Activated CD4-positive, alpha-beta T cell treated with anti-CD3 and anti-CD28 coated beads, Interleukin-2, amount 50 U/mL, for 16 hours (primary cell): ENCODE results near the gene D2HGDH.
"Not testable (repeated sequence)": the region's sequence is repeated elsewhere in the genome, so short reads cannot be mapped to it uniquely, and the experiment has no call there.

Experiments
- DNase-seq: peaks from one replicate; pipeline ENCODE4 v3.0.0-alpha.2; 2020

The D2HGDH gene

GRCh38 chr2:241771286-241772062 lies 37.0 kb downstream of the D2HGDH start:
- no peak for DNase-seq

DNA sequence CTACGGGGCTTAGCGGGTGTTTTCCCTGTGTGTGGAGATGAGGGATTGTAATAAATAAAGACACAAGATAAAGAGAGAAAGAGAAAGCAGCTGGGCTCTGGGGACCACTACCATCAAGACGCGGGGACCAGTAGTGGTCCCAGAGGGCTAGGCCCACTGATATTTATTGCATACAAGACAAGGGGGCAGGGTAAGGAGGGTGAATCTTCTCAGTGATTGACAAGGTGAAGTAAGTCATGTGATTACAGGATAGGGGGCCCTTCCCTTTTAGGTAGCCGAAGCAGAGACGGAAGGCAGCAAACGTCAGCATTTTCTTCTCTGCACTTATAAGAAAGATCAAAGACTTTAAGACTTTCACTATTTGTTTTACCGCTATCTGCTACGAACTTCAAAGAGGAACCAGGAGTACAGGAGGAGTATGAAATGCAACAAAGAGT lies 37.7 kb downstream of the D2HGDH start:
- peak; percentile 53 for DNase-seq

DNA sequence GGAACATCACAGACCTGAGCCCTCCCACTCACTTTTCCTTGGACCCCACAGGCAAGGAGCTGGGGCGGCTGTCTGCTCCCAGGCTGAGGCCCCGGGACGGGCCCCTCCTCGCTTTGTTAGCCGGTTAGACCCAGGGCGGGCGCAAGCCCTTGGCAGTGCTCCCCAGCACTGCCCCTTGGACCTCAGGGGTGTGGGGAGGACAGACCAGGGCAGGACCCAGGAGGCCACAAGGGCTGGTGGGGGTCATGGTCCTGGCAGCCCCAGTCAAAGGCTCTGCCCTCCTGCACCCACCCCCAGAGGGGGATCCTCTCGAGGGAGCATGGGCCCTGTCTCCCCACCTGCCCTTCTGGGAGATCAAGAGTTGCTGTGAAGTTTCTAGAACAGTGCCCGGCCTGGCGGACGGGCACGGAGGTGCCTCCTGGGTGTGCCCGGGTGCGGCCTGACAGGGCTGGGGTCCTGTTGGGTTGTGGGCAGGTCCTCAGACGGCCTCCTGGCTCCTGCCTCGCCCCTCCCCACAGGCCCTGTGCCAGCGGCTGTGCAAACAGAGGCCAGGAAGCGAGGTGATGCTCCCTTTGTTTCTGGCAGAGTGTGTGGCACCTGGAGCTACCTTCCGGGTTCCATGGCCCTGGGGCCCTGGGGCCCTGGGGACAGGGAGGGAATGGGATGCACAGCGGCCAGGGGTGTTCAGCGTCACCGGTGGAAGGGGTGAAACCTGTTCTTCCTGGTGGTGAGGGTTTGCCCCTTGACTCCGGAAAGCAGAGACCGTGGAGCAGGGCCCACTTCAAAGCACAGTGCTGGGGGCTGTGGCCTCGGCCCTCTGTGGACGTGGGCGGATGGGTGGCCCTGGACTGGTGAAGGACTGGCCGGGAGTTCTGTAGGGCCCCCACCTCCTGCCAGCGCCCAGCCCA lies 39.3 kb downstream of the D2HGDH start:
- DNase-seq = no peak

DNA sequence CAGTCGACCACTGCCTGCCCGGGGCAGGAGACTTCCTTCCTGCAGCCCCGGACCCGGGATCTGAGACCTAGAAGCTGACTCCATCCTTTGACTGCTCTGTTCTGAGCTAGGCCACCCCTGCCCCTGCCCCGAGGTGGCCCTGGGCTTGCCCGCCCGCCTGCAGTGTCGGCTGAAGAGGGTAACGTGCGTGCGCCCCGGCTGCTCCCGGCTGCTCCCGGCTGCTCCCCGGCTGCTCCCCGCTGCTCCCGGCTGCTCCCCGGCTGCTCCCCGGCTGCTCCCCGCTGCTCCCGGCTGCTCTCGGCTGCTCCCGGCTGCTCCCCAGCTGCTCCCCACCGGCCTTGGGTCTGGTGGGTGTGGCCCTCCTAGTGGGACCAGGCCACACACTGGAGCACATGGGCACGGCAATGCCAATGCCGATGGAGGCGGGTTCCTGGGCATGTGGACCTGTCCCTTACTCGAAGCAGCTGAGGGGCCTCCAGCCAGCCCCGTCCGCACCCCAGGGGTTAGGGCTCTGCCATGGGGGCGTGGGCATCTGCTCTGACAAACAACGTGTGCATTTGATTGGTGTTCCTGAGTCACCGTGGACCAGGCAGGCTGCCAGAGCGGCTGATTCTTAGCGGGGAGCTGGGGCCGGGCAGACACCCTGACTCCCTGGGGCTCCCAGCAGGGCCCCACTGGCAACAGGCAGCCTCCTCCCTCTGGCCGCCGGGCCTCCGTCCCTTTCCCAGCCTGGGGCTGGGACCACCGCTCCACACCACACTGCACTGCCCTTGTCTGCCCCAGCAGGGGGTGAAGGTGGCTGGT lies 40.2 kb downstream of the D2HGDH start:
- no peak for DNase-seq

GRCh38 chr2:241775223-241776177 lies 41.1 kb downstream of the D2HGDH start:
- DNase-seq = no peak

DNA sequence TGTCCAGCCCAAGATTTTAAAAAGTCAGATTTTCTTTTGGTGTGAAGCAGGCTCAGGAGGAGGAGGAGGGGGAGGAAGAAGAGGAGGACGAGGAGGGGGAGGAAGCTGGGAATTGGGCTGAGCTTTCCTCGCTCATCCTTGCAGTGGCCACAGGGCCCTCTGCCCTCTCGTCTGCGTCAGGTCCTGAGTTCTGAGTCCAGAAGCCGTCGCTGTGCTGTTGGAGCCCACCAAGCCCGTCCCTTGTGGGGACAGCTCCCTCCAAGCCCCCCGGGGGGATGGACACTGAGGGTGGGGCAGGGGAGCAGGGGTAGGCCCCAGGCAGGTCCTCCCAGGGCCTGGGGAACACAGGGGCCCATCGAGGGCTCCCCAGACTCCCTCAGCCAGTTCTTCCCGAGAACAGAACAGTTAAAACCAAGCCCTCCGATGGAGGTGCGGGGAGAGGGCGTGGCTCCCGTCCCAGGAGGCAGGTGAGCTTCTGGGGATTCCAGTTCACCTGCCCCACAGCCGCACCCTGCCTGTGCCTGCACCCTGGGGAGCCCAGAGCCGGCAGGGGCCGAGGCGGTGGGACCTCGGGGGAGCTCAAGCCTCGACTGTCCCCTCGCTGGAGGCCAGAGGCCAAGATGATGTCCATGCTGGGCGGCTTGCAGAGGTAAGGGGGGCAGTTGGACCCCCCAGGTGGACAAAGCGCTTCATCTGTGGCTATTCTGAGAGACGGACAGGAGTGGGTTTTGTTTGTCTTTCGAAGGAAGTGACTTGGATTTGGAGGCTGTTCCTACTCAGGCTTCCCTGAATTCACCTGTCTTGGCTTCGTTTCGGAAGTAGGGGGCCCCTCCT lies 42.1 kb downstream of the D2HGDH start, which contains the start of gene GAL3ST2:
TSS of gene GAL3ST2 (plus strand) at position 487 of the 834 bp plus-strand sequence. CDS start at position 621, 134 bp downstream.
- no peak for DNase-seq

DNA sequence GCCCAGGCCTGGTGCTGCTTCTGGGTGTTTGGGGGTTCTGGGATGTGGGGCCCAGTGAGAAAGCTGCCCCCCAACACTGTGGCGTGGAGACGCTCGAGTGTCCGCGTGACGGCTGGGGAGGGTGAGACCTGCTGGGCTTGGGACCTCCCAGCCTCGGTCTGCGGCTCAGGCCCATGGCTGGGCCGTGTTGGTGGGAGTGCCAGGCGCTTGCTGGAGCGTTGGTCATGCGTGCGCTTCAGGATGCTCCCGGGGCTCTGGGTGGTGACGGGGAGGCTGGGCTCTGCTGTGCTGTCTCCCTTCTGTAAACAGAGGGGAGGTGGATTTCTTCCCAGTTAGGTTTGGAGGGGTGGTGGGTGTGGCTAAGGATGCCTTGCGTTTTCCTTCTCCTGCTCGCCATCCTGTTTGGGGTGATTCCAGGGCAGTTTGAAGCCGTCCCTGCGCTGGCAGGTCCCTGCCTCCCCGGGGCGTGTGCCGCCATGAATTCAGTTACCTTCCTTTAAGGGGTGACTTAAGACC lies 42.8 kb downstream of the D2HGDH start:
- no peak for DNase-seq

- DNase-seq = no peak
Measured at GRCh38 chr2:241777686-241778627, 43.5 kb downstream of the D2HGDH start.

DNA sequence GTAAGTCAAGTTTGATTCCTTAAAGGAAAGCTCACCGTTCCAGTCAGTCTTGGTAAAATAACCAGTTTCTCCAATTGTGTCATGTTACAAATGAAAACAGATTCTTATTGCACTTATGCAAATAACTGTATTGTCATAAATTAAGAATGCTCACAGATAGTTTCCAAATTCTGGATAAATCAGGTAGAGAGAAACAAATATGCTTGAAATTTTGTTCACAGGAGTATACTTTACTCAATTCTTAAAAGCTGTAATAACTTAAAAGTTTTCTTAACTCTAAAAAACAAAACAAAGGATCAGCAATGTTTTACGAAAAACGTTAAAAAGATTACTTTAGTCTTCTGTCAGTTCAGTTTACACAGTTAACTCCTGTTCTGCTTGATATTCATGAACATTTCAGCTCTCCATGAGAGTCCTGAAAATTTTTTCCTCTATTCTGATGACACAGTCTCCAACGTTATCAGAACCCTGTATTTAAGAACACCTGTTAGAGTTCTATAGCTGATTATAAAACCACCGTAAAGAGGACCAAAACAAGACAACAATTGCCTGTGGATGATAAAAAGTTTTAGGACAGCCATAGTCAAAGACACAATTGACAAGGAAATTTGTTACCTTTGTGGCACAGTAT lies 46.6 kb downstream of the D2HGDH start:
- no peak for DNase-seq

- DNase-seq = not testable (repeated sequence)
Measured at GRCh38 chr2:241782053-241782452, 47.6 kb downstream of the D2HGDH start.

DNA sequence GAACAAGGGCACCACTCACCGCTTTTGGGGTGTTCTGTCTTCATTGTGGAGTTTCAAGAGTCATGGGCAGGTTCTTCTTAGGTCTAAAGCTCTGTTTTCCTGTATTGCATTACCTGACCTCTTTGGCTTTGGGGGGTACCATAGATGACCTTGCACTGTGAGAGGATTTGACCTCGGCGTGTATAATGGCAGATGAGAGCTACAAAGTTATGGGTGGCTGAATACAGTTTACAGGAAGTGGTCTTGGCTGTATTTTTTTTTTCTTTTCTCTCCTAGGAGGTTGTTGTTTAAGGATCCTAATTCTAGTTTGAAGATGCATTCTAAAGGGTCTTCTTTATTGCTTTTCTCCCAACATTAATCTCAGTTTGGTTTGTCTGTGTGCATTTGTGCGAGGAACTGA lies 53.7 kb downstream of the D2HGDH start:
- DNase-seq = no peak

DNA sequence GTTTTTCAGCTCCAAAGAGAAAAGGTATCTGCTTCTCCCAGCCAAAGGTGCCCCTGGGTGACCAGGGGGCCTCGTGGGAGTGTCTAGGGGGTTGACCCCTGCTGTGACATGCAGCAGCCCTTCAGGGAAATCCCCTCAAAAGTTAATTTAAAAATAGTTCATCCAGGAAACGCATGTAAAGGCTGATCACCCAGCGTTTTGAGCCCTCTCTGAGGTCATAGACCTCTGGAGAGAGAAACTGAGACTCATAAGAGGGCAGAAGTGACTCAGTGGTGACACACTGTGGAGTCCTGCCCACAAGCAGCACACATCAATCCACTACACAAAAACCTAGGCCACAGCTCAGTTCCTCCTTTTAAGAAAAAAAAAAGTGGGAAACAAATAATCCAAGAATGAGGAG lies 54.1 kb downstream of the D2HGDH start:
- peak; percentile 66 for DNase-seq

- DNase-seq = not testable (repeated sequence)
Measured at GRCh38 chr2:241791385-241791784, 57.0 kb downstream of the D2HGDH start.

DNA sequence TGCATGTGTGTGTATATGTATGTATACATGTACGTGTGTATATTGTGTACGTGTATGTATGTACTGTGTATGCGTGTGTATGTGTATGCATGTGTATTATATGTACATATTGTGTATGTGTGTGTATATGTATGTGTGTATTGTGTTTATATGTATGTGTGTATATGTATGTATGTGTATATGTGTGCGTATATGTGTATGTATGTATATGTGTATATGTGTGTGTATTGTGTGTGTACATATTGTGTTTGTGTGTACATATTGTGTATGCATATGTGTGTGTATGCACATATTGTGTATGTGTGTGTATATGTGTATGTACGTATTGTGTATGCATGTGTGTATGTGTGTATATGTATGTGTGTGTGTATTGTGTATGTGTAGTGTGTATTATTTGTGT lies 59.0 kb downstream of the D2HGDH start:
- no peak for DNase-seq

- DNase-seq = no peak
Measured at GRCh38 chr2:241794250-241794823, 59.9 kb downstream of the D2HGDH start.

DNA sequence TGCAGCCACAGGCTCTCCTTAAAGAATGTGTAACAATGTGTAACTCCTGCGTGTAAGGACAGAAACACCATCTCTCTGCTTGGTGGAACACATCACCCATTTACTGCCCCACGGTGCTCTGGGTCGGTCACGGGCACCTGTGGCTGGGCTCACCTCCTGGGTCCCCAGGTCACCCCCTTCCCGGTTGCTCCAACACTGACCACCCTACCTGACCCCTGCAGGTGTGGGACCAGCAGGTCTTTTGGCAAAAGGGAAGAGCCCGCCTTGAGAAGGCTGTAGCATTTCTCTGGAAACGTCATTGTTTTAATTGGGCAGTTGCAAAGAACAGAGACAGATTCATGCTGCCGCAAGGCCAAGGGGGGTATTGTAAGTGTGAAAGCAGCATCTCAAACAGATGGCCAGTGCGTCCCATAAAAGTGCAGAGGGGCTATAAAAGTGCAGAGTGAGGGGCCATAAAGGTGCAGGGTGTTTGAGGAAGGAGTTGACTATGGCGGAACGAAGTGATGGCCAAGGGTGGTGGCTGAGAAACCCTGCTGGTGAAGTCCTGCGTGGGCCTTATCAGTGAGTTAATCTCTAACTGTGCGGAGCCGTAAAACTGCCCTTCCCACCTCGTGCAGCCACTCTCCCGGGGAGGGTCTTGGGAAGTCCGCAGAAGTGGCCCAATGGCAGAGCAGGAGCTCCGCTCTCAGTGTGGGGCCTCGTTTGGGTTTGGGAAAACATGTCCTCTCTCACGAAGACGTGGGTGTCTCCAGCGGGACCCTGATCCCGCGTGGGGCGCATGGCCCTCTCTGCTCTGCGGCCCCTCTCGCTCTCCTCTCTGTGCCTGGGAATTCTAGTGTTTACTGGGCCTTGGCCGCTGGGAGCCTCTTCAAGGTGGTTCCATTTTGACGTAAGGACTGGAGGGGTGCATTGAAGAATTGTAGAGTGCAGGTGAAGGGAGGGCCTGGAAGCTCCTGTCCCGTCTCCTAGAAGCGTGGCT lies 60.9 kb downstream of the D2HGDH start:
- DNase-seq = no peak

GRCh38 chr2:241796209-241796608 lies 61.8 kb downstream of the D2HGDH start:
- DNase-seq = no peak
